Astrocyte of the spinal cord (primary cell): ENCODE measurements around the gene SRRM2.

Experiments
- DNase-seq: peaks from one replicate; pipeline ENCODE4 v3.0.0; 2011; ENCODE audit warnings: low read depth, low spot score
- H3K4me3 ChIP-seq: 2 replicates; pipeline ENCODE4 v1.5.1; 2011; ENCODE audit warnings: low read depth, mild to moderate bottlenecking, low read length, moderate library complexity
- CTCF ChIP-seq: IDR thresholded peaks from 2 replicates; pipeline ENCODE4 v1.5.1; 2012; ENCODE audit warnings: low read depth, mild to moderate bottlenecking, low read length, inconsistent platforms
- in situ Hi-C: cut with HindIII; loops from 2 replicates; pipeline ENCODE4 v1.10.0; 2017; ENCODE audit warnings: low sequenced_read_pairs

The SRRM2 gene

GRCh38 chr16:2776500-2777139, 24.2 kb downstream of the SRRM2 start:
- H3K4me3 ChIP-seq = peak overlapping the region; percentile 73
- in situ Hi-C loops = no loop called here
- TF ChIP-seq CTCF = no peak
- peak; percentile 2 for DNase-seq

GRCh38 chr16:2777231-2777902, 24.9 kb downstream of the SRRM2 start, which contains the start of gene ELOB:
ELOB (minus strand) TSS chr16:2777280; CDS start chr16:2777239, 41 bp downstream.
- in situ Hi-C loops = no loop called here
- peak; percentile 82 for DNase-seq
- no peak for TF ChIP-seq CTCF
- peak within 1 kb of the TSS; percentile 89 for H3K4me3 ChIP-seq

GRCh38 chr16:2777903-2778629, 25.6 kb downstream of the SRRM2 start:
- TF ChIP-seq CTCF = no peak
- peak; percentile 15 for DNase-seq
- peak overlapping the region; percentile 89 for H3K4me3 ChIP-seq
- in situ Hi-C loops = no loop called here

GRCh38 chr16:2778630-2778958, 26.2 kb downstream of the SRRM2 start:
- TF ChIP-seq CTCF = no peak
- no peak for DNase-seq
- in situ Hi-C loops = no loop called here
- H3K4me3 ChIP-seq = no peak overlapping the region

- TF ChIP-seq CTCF = no peak
- DNase-seq = no peak
- in situ Hi-C loops = no loop called here
- H3K4me3 ChIP-seq = no peak overlapping the region
These were observed 26.9 kb downstream of the SRRM2 start for GRCh38 chr16:2779151-2779920.
